Sigmoid colon (tissue), 4 donors: ENCODE data around the gene NELFA.
"Not testable (repeated sequence)": the region's sequence is repeated elsewhere in the genome, so short reads cannot be mapped to it uniquely, and the experiment has no call there.

ENCODE experiments used
- CTCF ChIP-seq, 4 experiments: fragments of 450-650 bp in 3 of 4; fragments of 200-600 bp in 1 of 4; IDR thresholded peaks; one replicate each; pipeline ENCODE4 v1.5.1; 2016 to 2019; ENCODE audit warnings: antibody characterized with exemption in 4 of 4, mild to moderate bottlenecking in 3 of 4, moderate library complexity in 2 of 4
- EP300 ChIP-seq, 4 donors: sonication (generic); formaldehyde crosslinking; IDR thresholded peaks; one replicate each; pipeline ENCODE4 v1.6.1; 2017; ENCODE audit warnings: antibody characterized with exemption in 4 of 4
- POLR2A ChIP-seq, 2 donors: fragments of 450-650 bp; IDR thresholded peaks; one replicate each; pipeline ENCODE4 v1.6.1; 2016; ENCODE audit warnings: antibody characterized with exemption in 2 of 2, mild to moderate bottlenecking in 2 of 2, moderate library complexity in 2 of 2

- TF ChIP-seq POLR2A, CTCF, EP300 (IDR thresholded peaks at IDR 0.05): not testable (repeated sequence)
These were observed 18.3 kb upstream of the NELFA start for GRCh38 chr4:2027120-2027519.
